Hepatocyte (in vitro differentiated cells): ENCODE measurements around the gene IL1RAPL1.

Experiments used
- EZH2phosphoT487 ChIP-seq: fragments of 200-600 bp; sonication (generic); IDR thresholded peaks from one replicate; pipeline ENCODE4 v1.6.1; 2018; ENCODE audit warnings: antibody characterized with exemption, mild to moderate bottlenecking, low read depth, moderate library complexity; ENCODE audit not compliant: unreplicated experiment, severe bottlenecking
- TF ChIP-seq, protein P1 (sequence below): fragments of 200-600 bp; sonication (generic); IDR thresholded peaks from 2 replicates; pipeline ENCODE4 v1.5.1; 2016; ENCODE audit warnings: antibody characterized with exemption, mild to moderate bottlenecking; ENCODE audit not compliant: poor library complexity

DNA sequence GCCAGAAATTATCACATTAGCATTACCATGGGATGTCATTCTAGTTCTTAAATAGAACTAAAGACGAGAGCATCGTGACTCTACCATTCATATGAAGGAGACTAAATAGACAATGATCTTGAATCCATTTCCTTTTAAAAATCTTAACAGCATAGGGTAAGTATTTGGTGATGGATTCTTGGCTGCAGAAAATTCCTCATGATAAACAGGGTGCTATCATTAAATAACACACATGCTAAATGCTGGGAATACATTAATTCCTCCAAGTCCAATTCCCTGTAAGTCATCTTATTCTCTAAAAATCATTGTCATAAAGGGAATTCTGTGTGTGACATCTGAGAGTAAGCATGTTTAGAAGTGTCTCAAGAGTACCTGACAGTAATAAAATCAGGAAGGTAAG lies 1157.7 kb downstream of the IL1RAPL1 start:
- TF ChIP-seq, protein P1, sequence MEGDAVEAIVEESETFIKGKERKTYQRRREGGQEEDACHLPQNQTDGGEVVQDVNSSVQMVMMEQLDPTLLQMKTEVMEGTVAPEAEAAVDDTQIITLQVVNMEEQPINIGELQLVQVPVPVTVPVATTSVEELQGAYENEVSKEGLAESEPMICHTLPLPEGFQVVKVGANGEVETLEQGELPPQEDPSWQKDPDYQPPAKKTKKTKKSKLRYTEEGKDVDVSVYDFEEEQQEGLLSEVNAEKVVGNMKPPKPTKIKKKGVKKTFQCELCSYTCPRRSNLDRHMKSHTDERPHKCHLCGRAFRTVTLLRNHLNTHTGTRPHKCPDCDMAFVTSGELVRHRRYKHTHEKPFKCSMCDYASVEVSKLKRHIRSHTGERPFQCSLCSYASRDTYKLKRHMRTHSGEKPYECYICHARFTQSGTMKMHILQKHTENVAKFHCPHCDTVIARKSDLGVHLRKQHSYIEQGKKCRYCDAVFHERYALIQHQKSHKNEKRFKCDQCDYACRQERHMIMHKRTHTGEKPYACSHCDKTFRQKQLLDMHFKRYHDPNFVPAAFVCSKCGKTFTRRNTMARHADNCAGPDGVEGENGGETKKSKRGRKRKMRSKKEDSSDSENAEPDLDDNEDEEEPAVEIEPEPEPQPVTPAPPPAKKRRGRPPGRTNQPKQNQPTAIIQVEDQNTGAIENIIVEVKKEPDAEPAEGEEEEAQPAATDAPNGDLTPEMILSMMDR: no peak
- TF ChIP-seq EZH2phosphoT487: no peak
